Measurements from ENCODE around the gene RCCD1.

GRCh38 chr15:90907051-90907660 is 47.5 kb upstream of the RCCD1 start:
- TF ChIP-seq SP1 (CRISPR knock-in tag; conservative IDR thresholded peaks at IDR 0.05) (no peak), CTCF (IDR thresholded peaks at IDR 0.05) (no peak), ARID4B (CRISPR knock-in tag; IDR thresholded peaks at IDR 0.05; ENCODE audit: borderline replicate concordance) (no peak), ELF4 (CRISPR knock-in tag; IDR thresholded peaks at IDR 0.05; ENCODE audit: low read depth) (no peak), ZNF121 (CRISPR knock-in tag; IDR thresholded peaks at IDR 0.05) (no peak), PRRX2 (CRISPR knock-in tag; IDR thresholded peaks at IDR 0.05) (no peak), CREB1 (CRISPR knock-in tag; IDR thresholded peaks at IDR 0.05) (no peak), HMGXB4 (CRISPR knock-in tag; IDR thresholded peaks at IDR 0.05) (no peak), NFYB (CRISPR knock-in tag; conservative IDR thresholded peaks at IDR 0.05; ENCODE audit: low read depth) (no peak), FOXJ3 (CRISPR knock-in tag; IDR thresholded peaks at IDR 0.05; ENCODE audit: borderline replicate concordance) (no peak), TEAD1 (CRISPR knock-in tag; IDR thresholded peaks at IDR 0.05) (no peak), TCF7 (CRISPR knock-in tag; IDR thresholded peaks at IDR 0.05; ENCODE audit: low read depth) (no peak)

Measured in WTC11 (cell line).